GM12801 (cell line): Measurements from ENCODE around the gene SEMA4C.

Experiments used
- CTCF ChIP-seq: IDR thresholded peaks from one replicate; pipeline ENCODE4 v1.5.1; 2011; ENCODE audit warnings: control low read depth; ENCODE audit not compliant: insufficient read length; ENCODE audit errors: extremely low read depth

SEMA4C gene

GRCh38 chr2:96864343-96865091, 5.4 kb downstream of the SEMA4C start:
- no peak for TF ChIP-seq CTCF

- no peak for TF ChIP-seq CTCF
These were observed 6.1 kb downstream of the SEMA4C start for GRCh38 chr2:96863575-96864342.

- TF ChIP-seq CTCF, result no peak
These were observed 8.8 kb downstream of the SEMA4C start for GRCh38 chr2:96861074-96861473.

GRCh38 chr2:96860065-96861029, 9.5 kb downstream of the SEMA4C start:
- TF ChIP-seq CTCF, result no peak

GRCh38 chr2:96859681-96860064, 10.2 kb downstream of the SEMA4C start:
- no peak for TF ChIP-seq CTCF

GRCh38 chr2:96859099-96859649, 10.7 kb downstream of the SEMA4C start:
- TF ChIP-seq CTCF, result no peak
